ENCODE data around the gene TMEM88.

GRCh38 chr17:7845359-7846062 is 9.4 kb upstream of the TMEM88 start:
- TF ChIP-seq GATA3 (IDR thresholded peaks at IDR 0.05; ENCODE audit: low read depth, low read length): no peak
- TF ChIP-seq GATA2 (IDR thresholded peaks at IDR 0.05; ENCODE audit: low read depth, low read length): no peak

Measured in SH-SY5Y (cell line).